Esophagus muscularis mucosa (tissue), 4 donors: Measurements from ENCODE around the gene OGFOD3.

Experiments
- EP300 ChIP-seq: sonication (generic); formaldehyde crosslinking; IDR thresholded peaks from one replicate; pipeline ENCODE4 v1.6.1; 2017; ENCODE audit warnings: antibody characterized with exemption
- POLR2A ChIP-seq: fragments of 450-650 bp; IDR thresholded peaks from one replicate; pipeline ENCODE4 v1.6.1; 2017; ENCODE audit warnings: antibody characterized with exemption, moderate library complexity, mild to moderate bottlenecking, low read depth
- POLR2AphosphoS5 ChIP-seq, 2 donors: sonication (generic); formaldehyde crosslinking; IDR thresholded peaks; one replicate each; pipeline ENCODE4 v1.6.1; 2017; ENCODE audit warnings: antibody characterized with exemption in 2 of 2
- TF ChIP-seq, protein P1 (sequence below), 3 experiments: fragments of 200-600 bp in 2 of 3; fragments of 450-650 bp in 1 of 3; sonication (generic) in 2 of 3; IDR thresholded peaks; one replicate each; pipeline ENCODE4 v1.5.1; 2017 to 2019; ENCODE audit warnings: antibody characterized with exemption in 3 of 3, mild to moderate bottlenecking in 2 of 3, moderate library complexity in 1 of 3

GRCh38 chr17:82463925-82464566 lies 45.7 kb upstream of the OGFOD3 start:
- TF ChIP-seq, protein P1, sequence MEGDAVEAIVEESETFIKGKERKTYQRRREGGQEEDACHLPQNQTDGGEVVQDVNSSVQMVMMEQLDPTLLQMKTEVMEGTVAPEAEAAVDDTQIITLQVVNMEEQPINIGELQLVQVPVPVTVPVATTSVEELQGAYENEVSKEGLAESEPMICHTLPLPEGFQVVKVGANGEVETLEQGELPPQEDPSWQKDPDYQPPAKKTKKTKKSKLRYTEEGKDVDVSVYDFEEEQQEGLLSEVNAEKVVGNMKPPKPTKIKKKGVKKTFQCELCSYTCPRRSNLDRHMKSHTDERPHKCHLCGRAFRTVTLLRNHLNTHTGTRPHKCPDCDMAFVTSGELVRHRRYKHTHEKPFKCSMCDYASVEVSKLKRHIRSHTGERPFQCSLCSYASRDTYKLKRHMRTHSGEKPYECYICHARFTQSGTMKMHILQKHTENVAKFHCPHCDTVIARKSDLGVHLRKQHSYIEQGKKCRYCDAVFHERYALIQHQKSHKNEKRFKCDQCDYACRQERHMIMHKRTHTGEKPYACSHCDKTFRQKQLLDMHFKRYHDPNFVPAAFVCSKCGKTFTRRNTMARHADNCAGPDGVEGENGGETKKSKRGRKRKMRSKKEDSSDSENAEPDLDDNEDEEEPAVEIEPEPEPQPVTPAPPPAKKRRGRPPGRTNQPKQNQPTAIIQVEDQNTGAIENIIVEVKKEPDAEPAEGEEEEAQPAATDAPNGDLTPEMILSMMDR (IDR thresholded peaks at IDR 0.05): no peak
- TF ChIP-seq POLR2A: no peak
- TF ChIP-seq POLR2AphosphoS5 (IDR thresholded peaks at IDR 0.05): no peak
- TF ChIP-seq EP300: no peak
